ENCODE data around the gene IQUB.
A peak's percentile ranks its signal among the peaks of the same experiment; 100 is the strongest.
"Not testable (repeated sequence)": the region's sequence is repeated elsewhere in the genome, so short reads cannot be mapped to it uniquely, and the experiment has no call there.

The IQUB gene

GRCh38 chr7:123533929-123534382, 439 bp downstream of the IQUB start:
- H3K4me3 ChIP-seq (replicated peaks in 1 of 2; ENCODE audit: low read depth in 2 of 2, low read length in 2 of 2) = peak overlapping the region; percentile 56 to 69

DNA sequence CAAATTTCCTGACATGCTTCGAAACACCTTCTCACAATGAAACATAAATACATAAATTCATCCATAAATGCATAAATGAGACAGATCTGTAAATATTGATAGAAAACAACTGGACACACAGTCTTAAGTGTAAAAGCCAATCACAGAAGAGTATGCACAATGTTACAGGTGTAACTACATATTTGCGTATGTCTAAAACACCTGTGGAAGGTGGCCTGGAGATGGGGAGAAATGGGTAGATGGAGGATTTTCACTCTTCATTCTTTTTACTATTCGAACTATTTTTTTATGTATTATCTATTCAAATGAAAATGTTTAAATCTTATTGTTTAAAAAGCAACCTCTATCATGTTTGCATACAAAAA, 860 bp downstream of the IQUB start:
- no peak for TF ChIP-seq CTCF (IDR thresholded peaks at IDR 0.05; ENCODE audit: low read depth, low read length)
- DNase-seq (ENCODE audit: low read depth in 2 of 2) = no peak
- H3K4me3 ChIP-seq (replicated peaks in 1 of 2; ENCODE audit: low read depth in 2 of 2, low read length in 2 of 2) = no peak overlapping the region

More at GRCh38 chr7:123533929-123534382, 439 bp downstream of the IQUB start:
- TF ChIP-seq CTCF (IDR thresholded peaks at IDR 0.05; ENCODE audit: low read depth, low read length) = no peak
- no peak for DNase-seq (ENCODE audit: low read depth in 2 of 2)

DNA sequence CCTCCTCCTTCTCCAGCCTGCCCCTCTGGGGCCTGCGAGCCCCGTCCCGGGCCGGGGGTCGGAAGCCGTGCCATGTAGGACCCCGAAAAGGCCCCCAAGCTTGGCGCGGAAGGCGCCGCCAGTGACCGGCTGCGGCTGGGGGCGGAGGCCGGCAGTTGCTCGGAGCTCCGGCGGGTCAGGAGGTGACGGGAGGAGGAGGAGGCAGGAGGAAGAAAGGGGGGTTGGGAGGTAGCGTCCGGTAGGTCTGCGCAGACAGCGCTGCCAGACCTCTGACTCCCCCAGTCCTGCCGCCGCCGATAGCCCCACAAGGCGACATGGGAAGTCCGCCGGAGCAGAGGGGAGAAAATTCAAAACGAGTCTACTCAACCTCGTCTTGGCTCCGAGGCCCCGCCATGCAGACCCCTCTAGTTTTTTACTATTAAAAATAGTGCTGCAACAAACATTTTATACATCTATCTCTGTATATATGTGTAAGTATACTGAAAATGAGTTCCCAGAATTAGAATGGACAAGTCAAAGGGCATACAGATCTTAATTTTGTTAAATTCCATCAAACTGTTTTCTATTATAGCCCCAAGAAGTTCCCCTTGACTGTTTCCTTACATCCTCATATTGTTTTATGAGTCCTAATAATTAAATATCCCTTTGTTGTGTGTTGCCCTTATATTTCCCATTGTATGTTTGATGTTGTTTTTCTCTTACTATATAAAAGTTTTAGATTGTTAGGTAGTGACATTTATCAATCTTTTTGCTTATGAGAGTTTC, 1.4 kb downstream of the IQUB start:
- DNase-seq (ENCODE audit: low read depth in 2 of 2) = peak; percentile 28 to 33
- H3K4me3 ChIP-seq (replicated peaks in 1 of 2; ENCODE audit: low read depth in 2 of 2, low read length in 2 of 2) = peak overlapping the region; percentile 37 to 43

DNA sequence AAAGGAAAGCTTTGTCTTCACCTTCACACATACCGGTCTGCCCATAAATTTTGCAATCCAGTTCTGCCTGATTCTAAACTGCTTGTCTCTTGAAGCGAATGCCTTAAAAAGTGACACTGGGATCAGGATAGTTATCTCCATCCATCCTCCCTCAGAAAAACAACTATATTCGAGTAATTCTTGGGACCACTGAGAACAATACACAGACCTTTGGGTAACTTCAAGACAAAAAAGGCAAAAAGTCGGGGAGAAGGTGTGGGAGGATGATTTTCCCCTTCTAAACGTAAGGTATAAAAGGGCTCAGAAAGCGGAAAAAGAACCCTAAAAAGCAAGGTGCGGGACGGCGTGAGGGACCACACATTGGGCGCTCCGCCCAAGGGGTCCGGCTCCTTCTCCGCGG, 2.1 kb downstream of the IQUB start:
- not testable (repeated sequence) for DNase-seq (ENCODE audit: low read depth in 2 of 2)
- H3K4me3 ChIP-seq (replicated peaks in 1 of 2; ENCODE audit: low read depth in 2 of 2, low read length in 2 of 2) = peak overlapping the region; percentile 37 to 43

DNA sequence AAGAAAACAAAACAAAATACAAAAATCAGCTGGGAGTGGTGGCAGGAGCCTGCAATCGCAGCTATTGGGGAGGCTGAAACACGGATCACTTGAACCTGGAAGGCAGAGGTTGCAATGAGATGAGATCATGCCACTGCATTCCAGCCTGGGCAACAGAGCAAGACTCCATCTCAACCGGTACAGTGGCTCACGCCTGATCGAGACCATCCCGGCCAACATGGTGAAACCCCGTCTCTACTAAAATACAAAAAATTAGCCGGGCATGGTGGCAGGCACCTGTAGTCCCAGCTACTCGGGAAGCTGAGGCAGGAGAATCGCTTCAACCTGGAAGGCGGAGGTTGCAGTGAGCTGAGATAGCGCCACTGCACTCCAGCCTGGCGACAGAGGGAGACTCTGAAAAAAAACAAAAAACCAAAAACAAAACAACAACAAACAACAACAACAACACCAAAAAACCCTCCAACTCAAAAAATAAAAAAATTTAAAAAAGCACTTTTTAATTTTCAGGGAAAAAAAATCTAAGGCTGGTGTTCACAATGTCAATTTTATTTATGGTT, 4.3 kb downstream of the IQUB start:
- DNase-seq (ENCODE audit: low read depth in 2 of 2); H3K4me3 ChIP-seq (replicated peaks in 1 of 2; ENCODE audit: low read depth in 2 of 2, low read length in 2 of 2): not testable (repeated sequence)

GRCh38 chr7:123528265-123528664, 6.1 kb downstream of the IQUB start:
- no peak for TF ChIP-seq CTCF (IDR thresholded peaks at IDR 0.05; ENCODE audit: low read depth, low read length)

DNA sequence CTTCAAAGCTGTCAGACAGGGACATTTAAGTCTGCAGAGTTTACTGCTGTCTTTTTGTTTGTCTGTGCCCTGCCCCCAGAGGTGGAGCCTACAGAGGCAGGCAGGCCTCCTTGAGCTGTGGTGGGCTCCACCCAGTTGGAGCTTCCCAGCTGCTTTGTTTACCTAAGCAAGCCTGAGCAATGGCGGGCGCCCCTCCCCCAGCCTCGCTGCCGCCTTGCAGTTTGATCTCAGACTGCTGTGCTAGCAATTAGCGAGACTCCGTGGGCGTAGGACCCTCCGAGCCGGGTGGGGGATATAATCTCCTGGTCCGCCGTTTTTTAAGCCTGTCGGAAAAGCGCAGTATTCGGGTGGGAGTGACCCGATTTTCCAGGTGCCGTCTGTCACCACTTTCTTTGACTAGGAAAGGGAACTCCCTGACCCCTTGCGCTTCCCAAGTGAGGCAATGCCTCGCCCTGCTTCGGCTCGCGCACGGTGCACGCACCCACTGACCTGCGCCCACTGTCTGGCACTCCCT, 6.6 kb downstream of the IQUB start:
- not testable (repeated sequence) for DNase-seq (ENCODE audit: low read depth in 2 of 2); H3K4me3 ChIP-seq (replicated peaks in 1 of 2; ENCODE audit: low read depth in 2 of 2, low read length in 2 of 2)

More at GRCh38 chr7:123528265-123528664, 6.1 kb downstream of the IQUB start:
- no peak overlapping the region for H3K4me3 ChIP-seq (replicated peaks in 1 of 2; ENCODE audit: low read depth in 2 of 2, low read length in 2 of 2)
- DNase-seq (ENCODE audit: low read depth in 2 of 2) = no peak

- not testable (repeated sequence) for DNase-seq (ENCODE audit: low read depth in 2 of 2); H3K4me3 ChIP-seq (replicated peaks in 1 of 2; ENCODE audit: low read depth in 2 of 2, low read length in 2 of 2)
Measured at GRCh38 chr7:123526533-123526932, 7.9 kb downstream of the IQUB start.

- TF ChIP-seq CTCF (IDR thresholded peaks at IDR 0.05; ENCODE audit: low read depth, low read length) = no peak
- DNase-seq (ENCODE audit: low read depth in 2 of 2) = no peak
- no peak overlapping the region for H3K4me3 ChIP-seq (replicated peaks in 1 of 2; ENCODE audit: low read depth in 2 of 2, low read length in 2 of 2)
Measured at GRCh38 chr7:123522066-123522465, 12.3 kb downstream of the IQUB start.

All from cardiac fibroblast (primary cell).